D721Med (cell line): ENCODE data around the gene OVCA2.

ENCODE experiments used
- DNase-seq: peaks from one replicate; pipeline ENCODE4 v3.0.0; 2011; ENCODE audit warnings: low spot score; ENCODE audit not compliant: insufficient read length
- FAIRE-seq: peaks from 2 replicates; lab custom pipeline; 2011; peaks lifted over from hg19 to GRCh38; lab: Jason Lieb, UNC
- TF ChIP-seq, protein P1 (sequence below): IDR thresholded peaks from 2 replicates; pipeline ENCODE4 v1.5.1; 2012; ENCODE audit warnings: mild to moderate bottlenecking, control low read depth; ENCODE audit not compliant: insufficient read depth; ENCODE audit errors: missing control alignments

OVCA2 gene

DNA sequence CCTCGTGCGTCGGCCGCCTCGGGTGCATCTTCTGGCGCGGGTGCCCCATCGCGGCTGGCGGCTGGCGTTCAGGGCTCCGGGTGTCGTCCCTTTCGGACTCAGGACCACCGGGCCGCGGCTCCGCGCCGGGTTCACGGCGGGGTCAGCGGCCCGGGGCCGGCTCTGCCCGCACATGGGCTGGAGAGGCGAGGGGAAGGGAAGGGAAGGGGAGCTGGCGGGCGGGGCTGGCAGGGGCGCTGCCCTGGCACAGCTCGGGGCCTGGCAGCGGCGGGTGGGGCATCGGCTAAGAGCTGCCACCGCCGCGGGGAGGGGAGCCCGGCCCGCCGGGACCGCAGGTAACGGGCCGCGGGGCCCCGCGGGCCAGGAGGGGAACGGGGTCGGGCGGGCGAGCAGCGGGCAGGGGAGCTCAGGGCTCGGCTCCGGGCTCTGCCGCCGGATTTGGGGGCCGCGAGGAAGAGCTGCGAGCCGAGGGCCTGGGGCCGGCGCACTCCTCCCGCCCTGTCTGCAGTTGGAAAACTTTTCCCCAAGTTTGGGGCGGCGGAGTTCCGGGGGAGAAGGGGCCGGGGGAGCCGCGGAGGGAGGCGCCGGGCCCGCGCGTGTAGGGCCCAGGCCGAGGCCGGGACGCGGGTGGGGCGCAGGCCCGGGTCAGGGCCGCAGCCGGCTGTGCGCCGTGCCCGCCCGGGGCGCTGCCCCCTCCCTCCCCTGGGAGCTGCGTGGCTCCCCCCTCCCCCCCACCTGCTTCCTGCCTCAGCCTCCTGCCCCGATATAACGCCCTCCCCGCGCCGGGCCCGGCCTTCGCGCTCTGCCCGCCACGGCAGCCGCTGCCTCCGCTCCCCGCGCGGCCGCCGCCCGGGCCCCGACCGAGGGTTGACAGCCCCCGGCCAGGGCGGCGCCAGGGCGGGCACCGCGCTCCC, 13.7 kb downstream of the OVCA2 start:
- DNase-seq = no peak
- TF ChIP-seq, protein P1, sequence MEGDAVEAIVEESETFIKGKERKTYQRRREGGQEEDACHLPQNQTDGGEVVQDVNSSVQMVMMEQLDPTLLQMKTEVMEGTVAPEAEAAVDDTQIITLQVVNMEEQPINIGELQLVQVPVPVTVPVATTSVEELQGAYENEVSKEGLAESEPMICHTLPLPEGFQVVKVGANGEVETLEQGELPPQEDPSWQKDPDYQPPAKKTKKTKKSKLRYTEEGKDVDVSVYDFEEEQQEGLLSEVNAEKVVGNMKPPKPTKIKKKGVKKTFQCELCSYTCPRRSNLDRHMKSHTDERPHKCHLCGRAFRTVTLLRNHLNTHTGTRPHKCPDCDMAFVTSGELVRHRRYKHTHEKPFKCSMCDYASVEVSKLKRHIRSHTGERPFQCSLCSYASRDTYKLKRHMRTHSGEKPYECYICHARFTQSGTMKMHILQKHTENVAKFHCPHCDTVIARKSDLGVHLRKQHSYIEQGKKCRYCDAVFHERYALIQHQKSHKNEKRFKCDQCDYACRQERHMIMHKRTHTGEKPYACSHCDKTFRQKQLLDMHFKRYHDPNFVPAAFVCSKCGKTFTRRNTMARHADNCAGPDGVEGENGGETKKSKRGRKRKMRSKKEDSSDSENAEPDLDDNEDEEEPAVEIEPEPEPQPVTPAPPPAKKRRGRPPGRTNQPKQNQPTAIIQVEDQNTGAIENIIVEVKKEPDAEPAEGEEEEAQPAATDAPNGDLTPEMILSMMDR = no peak
- no peak for FAIRE-seq

DNA sequence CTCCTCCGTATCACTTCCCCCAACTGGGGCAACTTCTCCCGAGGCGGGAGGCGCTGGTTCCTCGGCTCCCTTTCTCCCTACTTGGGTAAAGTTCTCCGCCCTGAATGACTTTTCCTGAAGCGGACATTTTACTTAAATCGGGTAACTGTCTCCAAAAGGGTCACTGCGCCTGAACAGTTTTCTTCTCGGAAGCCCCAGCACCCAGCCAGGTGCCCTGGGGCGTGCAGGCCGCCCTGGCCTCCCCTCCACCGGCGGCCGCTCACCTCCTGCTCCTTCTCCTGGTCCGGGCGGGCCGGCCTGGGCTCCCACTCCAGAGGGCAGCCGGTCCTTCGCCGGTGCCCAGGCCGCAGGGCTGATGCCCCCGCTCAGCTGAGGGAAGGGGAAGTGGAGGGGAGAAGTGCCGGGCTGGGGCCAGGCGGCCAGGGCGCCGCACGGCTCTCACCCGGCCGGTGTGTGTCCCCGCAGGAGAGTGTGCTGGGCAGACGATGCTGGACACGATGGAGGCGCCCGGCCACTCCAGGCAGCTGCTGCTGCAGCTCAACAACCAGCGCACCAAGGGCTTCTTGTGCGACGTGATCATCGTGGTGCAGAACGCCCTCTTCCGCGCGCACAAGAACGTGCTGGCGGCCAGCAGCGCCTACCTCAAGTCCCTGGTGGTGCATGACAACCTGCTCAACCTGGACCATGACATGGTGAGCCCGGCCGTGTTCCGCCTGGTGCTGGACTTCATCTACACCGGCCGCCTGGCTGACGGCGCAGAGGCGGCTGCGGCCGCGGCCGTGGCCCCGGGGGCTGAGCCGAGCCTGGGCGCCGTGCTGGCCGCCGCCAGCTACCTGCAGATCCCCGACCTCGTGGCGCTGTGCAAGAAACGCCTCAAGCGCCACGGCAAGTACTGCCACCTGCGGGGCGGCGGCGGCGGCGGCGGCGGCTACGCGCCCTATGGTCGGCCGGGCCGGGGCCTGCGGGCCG, 14.7 kb downstream of the OVCA2 start:
- DNase-seq = no peak
- no peak for FAIRE-seq
- TF ChIP-seq, protein P1 = no peak

DNA sequence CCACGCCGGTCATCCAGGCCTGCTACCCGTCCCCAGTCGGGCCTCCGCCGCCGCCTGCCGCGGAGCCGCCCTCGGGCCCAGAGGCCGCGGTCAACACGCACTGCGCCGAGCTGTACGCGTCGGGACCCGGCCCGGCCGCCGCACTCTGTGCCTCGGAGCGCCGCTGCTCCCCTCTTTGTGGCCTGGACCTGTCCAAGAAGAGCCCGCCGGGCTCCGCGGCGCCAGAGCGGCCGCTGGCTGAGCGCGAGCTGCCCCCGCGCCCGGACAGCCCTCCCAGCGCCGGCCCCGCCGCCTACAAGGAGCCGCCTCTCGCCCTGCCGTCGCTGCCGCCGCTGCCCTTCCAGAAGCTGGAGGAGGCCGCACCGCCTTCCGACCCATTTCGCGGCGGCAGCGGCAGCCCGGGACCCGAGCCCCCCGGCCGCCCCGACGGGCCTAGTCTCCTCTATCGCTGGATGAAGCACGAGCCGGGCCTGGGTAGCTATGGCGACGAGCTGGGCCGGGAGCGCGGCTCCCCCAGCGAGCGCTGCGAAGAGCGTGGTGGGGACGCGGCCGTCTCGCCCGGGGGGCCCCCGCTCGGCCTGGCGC, 15.4 kb downstream of the OVCA2 start:
- DNase-seq (no peak), FAIRE-seq (no peak)
- TF ChIP-seq, protein P1 = no peak

DNA sequence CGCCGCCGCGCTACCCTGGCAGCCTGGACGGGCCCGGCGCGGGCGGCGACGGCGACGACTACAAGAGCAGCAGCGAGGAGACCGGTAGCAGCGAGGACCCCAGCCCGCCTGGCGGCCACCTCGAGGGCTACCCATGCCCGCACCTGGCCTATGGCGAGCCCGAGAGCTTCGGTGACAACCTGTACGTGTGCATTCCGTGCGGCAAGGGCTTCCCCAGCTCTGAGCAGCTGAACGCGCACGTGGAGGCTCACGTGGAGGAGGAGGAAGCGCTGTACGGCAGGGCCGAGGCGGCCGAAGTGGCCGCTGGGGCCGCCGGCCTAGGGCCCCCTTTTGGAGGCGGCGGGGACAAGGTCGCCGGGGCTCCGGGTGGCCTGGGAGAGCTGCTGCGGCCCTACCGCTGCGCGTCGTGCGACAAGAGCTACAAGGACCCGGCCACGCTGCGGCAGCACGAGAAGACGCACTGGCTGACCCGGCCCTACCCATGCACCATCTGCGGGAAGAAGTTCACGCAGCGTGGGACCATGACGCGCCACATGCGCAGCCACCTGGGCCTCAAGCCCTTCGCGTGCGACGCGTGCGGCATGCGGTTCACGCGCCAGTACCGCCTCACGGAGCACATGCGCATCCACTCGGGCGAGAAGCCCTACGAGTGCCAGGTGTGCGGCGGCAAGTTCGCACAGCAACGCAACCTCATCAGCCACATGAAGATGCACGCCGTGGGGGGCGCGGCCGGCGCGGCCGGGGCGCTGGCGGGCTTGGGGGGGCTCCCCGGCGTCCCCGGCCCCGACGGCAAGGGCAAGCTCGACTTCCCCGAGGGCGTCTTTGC, 16.2 kb downstream of the OVCA2 start:
- DNase-seq (no peak), FAIRE-seq (no peak)
- TF ChIP-seq, protein P1 = no peak

DNA sequence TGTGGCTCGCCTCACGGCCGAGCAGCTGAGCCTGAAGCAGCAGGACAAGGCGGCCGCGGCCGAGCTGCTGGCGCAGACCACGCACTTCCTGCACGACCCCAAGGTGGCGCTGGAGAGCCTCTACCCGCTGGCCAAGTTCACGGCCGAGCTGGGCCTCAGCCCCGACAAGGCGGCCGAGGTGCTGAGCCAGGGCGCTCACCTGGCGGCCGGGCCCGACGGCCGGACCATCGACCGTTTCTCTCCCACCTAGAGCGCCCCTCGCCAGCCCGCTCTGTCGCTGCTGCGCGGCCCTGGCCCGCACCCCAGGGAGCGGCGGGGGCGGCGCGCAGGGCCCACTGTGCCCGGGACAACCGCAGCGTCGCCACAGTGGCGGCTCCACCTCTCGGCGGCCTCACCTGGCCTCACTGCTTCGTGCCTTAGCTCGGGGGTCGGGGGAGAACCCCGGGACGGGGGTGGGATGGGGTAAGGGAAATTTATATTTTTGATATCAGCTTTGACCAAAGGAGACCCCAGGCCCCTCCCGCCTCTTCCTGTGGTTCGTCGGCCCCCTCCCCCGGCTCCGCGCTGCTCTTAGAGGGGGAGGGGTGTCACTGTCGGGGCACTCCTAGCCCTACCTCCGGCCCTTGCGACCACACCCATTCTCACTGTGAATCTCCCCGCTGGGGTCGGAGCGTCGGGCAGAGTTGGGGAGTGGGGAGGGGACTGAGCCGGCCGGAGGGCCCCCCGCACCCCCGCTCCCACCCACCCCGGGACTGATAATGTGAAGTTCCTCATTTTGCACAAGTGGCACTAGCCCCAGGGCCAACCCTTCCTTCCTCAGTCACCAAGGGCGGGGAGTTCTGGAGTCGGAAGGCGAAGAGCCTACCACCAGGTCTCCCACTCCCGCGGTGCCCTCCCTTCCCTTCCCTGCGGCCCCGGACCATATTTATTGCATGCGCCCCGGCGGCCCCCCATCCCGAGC, 17.0 kb downstream of the OVCA2 start:
- FAIRE-seq = no peak
- DNase-seq = no peak
- TF ChIP-seq, protein P1 = no peak
